GM18508 (cell line): Measurements from ENCODE around the gene NOTCH1.
"Not testable (repeated sequence)": the region's sequence is repeated elsewhere in the genome, so short reads cannot be mapped to it uniquely, and the experiment has no call there.

Experiments used
- ATAC-seq: cut with Tn5 transposase; IDR thresholded peaks from one replicate; pipeline ENCODE4 v1.9.1; 2021; ENCODE audit warnings: moderate number of reproducible peaks; ENCODE audit not compliant: insufficient read depth, unreplicated experiment

The NOTCH1 gene

DNA sequence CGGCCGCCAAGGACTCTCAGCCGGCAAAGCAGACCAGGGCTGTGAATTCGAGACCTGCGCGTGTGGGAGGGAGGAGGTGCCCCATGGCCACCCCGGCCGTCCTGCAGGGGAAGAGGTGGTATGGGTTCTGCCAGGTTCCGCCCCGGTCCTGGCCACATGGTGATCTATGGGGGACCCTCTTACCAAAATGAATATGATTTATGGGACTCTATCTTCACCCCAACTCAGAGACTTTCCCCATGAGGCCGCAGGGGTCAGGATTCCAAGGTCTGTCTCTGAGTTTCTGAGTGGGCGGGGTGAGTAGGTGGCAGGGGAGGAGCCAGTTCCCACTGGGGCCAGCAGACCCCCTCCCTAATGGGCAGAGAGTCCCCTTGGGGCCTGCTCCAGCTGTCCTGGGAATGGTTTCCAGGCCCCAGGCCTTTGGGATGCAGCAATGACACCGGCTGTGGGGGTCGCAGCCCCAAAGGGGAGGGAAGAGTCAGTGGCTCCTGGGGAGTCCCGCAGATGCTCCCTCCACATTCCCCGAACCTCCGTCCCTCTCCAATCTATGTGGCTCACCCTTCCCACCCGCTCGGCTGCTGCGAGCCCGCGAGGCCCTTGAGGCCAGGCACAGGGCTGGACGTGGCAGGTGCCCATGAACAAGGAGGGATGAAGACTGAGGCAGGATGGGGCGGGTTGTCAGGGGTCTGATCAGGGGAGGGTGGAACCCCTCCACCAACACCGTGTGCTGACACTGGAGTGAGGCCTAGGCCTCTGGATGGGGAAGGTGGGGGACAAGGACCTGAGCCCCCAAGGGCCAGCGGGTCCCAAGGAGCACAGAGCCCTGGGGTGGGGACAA lies 20.1 kb upstream of the NOTCH1 start:
- ATAC-seq, result no peak

DNA sequence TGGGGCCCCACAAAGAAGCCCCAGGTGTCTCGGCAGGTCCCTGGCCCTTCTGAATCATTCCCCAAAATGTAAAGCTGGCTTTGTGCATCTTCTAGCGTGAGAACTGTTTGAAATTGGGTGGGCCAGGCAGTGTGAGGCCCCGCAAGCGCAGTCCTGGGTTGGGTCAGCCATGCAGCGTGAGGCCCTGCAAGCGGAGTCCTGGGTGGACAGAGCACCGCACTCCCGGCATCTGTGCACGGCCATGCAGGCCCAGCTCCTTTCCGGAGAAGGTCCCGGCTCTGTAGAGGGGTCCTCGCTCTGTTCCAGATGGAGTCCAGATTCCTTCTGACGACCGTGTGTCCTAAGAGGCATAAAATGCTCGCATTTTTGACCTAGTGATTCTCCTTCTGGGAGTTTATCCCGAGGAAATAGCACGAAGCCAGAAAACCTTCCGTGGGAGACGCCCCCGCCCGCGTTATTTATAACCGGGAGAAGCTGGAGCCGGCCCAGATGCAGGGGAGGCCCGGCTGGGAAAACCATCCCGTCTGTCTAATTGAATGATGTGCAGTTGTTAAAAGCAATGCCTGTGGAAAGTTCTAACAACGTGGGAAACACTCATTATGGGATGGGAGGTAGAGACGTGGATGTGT lies 19.4 kb upstream of the NOTCH1 start:
- ATAC-seq, result no peak

DNA sequence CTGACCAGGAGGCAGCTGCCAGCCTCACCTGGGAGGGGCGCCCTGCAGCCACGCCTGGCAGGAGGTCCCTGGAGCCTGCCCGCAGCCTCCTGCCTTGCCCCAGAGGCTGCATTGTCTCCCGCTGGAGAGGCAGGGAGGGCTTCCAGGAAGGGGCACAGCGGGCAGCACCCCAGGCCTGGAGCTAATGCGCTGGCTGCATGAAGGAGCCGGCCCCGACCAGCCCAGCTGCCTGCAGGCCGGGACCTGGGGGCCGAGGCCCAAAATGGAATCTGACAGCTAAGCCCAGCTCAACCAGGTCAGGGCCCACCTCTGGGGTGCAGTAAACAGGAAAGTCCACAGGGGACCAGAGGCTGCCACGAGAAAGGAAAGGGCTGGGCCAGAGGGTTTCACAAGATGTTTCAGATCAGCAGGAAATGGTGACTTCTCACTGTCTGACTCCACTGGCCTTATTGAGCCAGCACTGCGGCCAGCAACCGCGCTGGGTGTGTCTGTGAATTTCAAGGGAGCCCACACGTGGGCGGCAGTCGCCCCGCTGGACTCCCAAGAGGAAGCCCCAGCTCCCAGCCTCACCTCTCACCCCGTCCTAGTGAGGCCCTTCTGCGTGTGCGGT lies 18.6 kb upstream of the NOTCH1 start:
- no peak for ATAC-seq

DNA sequence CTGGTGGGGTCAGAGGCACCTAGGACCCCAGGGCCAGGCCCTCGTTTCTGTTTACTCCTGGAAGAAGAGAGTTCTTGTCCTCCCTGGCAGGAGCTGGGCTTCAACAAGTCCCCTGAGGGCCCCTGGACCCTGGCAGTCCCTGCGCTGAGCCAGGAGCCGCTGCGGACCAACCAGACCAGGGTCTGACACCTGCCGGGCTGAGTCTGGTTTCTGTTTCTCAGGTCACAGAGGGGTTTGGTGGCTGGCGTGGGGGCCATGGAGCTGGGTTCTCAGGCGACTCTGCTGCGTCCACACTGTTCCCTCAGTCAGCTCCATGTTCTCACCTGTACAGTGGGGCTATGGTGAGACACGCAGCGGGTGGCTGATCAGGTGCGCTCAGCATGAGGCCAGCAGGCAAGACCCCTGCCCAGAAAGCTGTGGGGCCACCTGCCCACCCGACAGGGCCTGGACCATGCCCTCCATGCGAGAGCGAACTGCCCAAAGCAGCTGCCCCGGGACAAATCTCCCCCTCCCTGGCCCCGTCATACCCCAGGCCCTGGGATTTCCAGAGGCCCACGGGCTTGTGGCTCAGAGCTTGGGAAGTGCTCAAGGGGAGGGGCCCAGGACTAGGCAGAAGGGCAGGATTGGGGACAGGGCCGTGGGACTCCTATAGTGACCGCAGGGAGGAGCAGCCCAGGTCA lies 17.9 kb upstream of the NOTCH1 start:
- ATAC-seq, result no peak

DNA sequence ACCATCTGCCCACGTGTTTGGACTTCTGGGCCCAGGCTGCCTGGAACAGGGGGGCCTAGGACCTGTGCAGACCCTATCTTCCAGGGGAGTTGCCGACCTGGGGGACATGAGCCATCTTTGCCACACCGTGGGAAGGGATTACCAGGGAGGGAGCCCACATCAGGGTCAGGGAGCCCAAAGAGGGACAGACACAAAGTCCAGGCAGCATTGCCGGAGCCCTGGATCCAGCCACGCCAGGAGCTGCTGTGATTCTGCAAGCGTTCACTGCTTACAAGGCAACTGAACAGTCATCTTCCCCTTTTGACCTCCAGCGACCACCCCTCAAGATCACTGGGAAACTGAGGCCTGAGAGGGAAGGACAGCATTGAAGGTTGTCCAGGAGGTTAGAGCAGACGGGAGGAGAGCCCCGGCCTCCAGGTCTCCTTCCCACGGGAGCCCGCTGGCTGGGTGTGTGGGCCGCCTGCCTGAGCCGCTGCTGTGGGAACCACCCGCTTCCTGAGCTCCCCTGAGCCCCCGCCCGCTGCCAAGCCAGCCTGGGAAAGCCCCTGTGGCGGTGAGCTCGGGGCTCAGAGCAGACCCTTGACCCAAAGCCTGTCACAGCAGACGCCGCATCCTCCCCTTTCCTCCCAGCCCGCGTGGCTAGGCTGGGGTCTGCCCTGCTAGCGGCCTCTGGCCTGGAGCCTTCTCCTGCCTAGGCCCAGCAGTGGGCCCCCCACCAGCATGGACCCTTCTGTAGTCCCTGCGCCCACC lies 17.1 kb upstream of the NOTCH1 start:
- no peak for ATAC-seq

DNA sequence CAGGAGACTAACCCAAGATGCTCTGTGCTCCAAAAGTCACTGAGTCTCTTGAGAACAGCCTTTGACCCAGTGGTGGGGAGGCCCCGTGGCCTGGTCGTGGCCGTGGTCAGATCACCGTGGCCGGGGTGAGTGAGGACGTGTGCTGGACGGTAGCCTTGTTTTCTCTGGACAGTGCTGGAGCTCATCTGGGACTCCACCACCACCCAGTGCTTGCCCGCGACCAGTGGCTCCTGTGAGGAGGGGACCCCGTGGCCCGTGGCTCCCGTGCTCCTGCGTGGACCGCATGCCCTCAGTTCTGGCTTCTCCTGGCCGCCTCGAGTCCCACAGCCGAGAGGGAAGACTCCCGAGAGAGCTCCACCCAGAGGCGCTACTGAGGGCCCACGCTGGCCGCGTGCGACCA lies 15.9 kb upstream of the NOTCH1 start:
- ATAC-seq, result no peak

DNA sequence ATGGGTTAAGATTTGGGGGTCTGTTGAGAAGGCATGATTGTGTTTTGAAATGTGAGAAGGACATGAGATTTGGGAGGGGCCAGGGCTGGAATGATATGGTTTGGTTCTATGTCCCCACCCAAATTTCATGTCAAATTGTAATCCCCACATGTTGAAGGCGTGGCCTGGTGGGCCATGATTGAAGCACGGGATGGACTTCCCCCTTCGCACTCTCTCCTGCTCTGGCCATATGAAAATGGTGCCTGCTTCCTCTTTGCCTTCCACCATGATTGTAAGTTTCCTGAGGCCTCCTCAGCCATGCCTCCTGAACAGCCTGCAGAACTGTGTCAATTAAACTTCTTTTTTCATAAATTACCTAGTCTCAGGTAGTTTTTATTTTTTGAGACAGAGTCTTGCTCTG lies 14.7 kb upstream of the NOTCH1 start:
- ATAC-seq, result no peak

DNA sequence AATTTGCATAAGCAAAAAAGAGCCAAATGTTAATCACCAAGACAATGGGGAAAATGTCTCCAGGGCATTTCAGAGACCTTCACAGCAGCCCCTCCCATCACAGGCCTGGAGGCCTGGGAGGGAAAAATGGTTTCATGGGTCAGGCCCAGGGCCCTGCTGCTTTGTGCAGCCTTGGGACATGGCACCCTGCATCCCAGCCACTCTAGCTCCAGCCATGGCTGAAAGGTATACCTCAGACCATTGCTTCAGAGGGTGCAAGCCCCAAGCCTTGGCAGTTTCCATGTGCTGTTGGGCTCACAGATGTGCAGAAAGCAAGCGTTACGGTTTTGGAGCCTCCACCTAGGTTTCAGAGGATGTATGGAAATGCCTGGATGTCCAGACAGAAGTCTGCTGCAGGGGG lies 13.5 kb upstream of the NOTCH1 start:
- not testable (repeated sequence) for ATAC-seq

DNA sequence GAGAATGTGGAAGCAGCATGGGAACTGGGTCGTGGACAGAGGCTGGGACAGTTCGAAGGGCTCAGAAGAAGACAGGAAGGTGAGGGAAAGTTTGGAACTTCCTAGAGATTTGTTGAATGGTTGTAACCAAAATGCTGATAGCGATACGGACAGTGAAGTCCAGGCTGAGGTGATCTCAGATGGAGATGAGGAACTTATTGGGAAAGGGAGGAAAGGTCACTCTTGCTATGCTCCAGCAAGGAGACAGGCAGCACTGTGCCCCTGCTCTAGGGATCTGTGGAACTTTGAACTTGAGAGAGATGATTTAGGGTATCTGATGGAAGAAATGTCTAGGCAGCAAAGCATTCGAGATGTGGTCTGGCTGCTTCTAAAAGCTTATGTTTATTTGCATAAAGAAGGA lies 13.0 kb upstream of the NOTCH1 start:
- not testable (repeated sequence) for ATAC-seq

DNA sequence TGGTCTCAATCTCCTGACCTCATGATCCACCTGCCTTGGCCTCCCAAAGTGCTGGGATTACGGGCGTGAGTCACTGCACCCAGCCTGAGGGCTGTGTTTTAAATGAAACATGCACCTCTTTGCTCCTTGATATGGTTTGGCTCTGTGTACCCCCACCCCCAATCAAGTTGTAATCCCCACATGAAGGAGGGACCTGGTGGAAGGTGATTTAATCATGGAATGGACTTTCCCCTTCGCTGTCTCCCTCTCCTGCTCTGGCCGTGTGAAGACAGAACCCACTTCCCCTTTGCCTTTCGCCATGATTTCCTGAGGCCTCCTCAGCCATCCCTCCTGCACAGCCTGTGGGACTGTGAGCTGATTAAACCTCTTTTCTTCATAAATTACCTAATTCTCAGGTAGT lies 12.5 kb upstream of the NOTCH1 start:
- no peak for ATAC-seq

DNA sequence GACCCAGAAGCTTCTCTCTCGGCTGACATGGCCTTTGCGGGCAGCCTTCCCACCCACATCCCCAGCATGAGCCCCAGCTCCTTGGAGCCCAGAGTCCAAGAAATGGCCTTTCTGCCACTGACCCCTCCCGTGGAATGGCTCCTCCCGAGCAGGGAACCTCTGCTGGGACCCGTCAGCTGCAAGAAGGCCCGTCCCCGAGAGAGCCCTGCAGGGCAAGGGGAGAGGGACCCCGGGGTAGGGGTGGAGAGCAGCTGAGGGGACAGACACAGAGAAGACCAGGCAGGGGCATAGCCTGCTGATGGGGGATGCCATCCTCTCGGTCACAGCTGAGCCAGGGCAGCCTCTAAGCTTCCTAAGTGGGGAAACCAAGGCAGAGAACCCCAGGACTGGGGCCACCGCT lies 11.2 kb upstream of the NOTCH1 start:
- no peak for ATAC-seq

DNA sequence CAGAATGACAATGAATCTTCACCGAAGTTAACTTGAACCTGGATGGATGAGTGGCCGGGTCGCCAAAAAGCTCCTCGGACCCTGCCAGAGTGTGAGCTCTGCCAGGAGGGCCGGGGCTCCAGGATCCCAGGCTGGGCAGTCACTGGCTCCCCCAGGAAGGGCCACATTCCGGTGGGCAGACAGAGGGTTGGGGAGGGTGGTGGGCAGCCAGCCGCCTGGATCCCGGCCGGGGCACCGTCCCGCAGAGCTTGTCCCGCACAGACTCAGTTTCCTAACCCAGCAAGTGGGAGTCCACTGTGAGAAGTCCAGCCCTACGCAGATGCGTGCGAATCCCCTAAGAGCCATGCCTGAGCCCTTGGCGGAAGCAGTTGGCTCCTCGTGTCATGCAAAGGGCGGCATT lies 10.3 kb upstream of the NOTCH1 start:
- no peak for ATAC-seq

DNA sequence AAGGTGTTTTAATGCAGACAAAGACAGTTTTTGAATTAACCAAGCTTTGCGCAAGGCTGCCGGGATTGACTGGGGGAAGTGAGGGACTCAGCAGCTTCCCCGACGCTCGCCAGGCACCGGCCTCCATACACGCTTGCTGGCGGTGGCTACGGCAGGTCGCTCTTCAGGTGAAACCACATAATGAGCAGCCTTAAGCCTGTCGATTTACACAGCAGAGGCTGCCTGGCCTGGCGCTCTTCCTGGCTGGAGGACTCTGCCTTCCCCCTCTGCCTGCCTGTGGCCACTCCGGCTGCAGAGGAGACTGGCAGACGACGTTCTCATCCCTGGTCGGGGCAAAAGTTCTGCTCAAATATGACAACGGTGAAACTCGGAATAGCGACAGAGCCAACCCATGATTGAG lies 9.0 kb upstream of the NOTCH1 start:
- no peak for ATAC-seq

DNA sequence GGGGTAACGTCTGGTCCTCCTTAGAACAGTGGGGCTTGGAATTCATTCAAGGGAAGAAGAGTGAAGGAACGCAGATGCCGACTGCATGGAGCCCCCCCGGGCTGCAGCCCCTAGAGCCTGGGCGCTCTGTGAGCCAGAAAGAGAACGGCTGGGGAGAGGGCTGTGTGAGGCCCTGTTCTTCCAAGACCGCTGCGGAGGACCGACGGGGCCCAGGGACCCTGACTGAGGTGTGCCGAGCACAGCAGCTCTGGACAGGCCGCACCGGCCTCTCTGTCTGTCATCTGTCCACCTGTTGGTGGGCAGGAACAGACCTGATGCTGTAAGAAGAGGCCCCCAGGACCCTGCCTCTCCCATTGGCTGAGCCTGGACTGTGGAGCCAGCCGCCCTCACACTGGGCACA lies 7.7 kb upstream of the NOTCH1 start:
- no peak for ATAC-seq

DNA sequence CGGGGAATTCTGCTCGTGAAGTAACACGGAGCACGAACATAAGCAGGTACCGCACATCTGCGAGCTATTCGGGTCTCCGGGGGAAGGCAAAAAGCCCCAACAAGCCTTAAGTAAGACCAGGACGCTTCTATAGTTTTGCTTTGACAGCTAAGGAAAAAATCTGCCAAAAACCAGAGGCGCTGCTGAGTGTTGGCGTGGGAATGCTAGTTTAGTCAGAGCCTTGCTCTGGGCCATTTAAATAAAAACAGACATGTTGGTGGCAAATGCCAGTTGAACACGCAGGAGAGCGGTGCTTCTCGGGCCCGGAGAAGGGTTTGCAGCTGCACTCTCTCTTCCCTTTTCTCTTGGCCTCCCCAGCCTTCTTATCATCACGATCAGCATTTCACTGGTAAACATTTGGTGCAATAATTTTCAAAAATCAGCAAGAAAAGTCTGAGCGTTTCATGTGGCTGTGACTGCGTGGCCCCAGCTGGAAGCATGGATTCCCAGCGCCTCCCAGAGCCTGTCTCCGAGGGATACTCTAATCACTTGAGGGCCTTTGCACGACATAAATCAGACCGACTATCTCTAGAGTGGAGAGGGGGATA lies 6.4 kb upstream of the NOTCH1 start:
- no peak for ATAC-seq

DNA sequence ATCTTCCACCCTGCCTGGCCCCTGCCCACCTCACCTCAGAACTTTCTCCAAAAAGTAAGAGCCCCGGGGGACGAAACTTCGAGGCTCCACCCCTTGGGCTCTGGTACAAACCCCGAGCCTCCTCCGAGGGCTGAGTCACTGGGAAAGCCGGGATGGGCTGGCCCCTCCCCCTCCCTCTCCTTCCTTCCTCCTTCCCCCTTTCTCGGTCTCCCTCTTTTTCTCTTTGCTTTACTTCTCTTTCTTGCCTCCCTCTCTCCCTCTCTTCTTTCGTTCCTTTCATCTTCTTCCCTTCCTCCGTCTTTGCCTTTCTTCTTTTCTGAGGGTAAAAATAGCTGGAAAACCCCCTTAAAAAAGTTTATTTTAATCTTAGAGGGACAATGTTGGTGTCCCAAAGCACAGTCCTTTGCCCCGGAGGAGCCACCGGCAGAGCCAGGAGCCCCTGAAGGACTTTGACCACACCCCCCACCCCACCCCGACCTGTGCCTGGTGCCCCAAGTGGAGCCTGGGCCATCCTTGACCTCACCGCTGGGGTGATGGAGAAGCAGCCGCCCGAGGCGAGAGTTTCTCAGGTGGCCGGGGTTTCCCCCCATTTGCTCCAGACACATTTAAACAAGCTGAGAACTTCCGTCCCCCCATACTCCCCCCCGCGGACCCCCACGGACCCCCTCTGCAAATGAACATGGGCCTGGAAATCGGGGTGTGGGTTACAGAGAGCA lies 5.7 kb upstream of the NOTCH1 start:
- no peak for ATAC-seq

DNA sequence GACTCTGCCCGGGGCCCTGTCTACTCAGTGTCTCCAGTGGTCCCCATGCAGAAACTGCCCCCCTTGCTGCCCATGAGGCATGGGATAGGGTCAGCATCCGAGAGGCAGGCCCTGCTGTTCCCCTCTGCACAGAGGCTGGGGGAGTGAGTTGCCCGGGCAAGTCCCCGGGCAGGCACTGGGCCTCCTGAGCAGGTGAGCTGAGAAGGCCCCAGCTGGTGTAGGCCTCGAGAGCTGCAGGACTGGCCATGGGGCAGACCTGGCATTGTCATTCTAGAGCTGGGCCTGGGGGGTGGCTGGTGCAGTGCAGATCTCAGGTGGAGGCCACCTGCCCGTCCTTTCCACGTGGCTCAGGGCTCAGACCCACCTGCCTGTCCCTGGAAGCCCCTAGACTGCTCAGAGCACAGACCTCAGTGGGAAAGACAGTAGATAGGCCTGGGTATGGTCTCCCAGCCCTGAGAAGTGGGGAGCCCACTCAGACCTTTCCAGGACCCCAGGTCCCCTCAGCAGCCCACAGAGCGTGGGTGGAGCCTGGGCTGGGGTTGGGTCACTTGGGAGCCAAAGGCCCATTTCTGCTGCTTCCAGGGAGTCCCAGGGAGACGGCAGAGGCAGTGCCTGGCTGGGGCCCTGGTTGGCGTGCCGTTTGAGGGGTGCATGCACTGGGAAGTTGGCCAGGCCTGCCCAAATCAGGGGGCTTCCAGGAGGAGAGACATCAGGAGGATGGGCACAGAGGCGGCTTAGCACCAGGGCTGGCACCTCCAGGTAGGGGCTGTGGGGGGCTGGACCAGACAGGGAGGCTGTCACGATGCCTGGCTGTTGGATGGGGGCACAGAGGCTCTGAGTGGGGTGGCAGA lies 4.8 kb upstream of the NOTCH1 start:
- no peak for ATAC-seq
